Activated CD8-positive, alpha-beta memory T cell treated with anti-CD3 and anti-CD28 coated beads, Interleukin-2, amount 50 U/mL, for 24 hours (primary cell): Measurements from ENCODE around the gene TTLL5.
"Not testable (repeated sequence)": the region's sequence is repeated elsewhere in the genome, so short reads cannot be mapped to it uniquely, and the experiment has no call there.

Source experiments
- DNase-seq: peaks from one replicate; pipeline ENCODE4 v3.0.0-alpha.2; 2020; ENCODE audit errors: extremely low read depth

The TTLL5 gene

GRCh38 chr14:75907756-75908359, 246.8 kb downstream of the TTLL5 start:
- DNase-seq, result no peak

DNA sequence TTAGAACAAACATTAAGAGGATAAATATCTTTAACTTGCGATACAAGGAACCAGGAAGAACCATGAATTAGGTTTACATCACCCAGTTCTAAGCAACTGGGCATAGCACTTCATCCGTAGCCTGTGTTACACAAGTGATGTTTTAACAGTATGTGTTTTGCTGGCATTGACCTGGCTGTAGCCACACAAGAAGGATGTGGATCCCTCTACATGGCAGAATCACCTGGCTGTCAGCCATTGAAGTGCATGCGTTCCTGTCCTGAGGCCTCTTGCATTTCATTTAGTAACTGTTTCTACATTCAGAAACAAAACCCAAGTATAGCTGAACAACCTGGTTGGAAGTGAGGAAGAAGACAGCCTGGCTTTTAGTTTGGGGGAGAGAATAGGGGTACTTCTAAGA, 248.6 kb downstream of the TTLL5 start:
- no peak for DNase-seq

GRCh38 chr14:75910048-75910447, 249.0 kb downstream of the TTLL5 start:
- no peak for DNase-seq

- DNase-seq, result no peak
Observed at GRCh38 chr14:75911883-75912282, 250.8 kb downstream of the TTLL5 start.

GRCh38 chr14:75913183-75913582, 252.1 kb downstream of the TTLL5 start:
- DNase-seq, result no peak

GRCh38 chr14:75915045-75915444, 254.0 kb downstream of the TTLL5 start:
- no peak for DNase-seq

- no peak for DNase-seq
Observed at GRCh38 chr14:75917322-75917945, 256.4 kb downstream of the TTLL5 start.

- DNase-seq, result no peak
Observed at GRCh38 chr14:75917946-75918335, 256.9 kb downstream of the TTLL5 start.

DNA sequence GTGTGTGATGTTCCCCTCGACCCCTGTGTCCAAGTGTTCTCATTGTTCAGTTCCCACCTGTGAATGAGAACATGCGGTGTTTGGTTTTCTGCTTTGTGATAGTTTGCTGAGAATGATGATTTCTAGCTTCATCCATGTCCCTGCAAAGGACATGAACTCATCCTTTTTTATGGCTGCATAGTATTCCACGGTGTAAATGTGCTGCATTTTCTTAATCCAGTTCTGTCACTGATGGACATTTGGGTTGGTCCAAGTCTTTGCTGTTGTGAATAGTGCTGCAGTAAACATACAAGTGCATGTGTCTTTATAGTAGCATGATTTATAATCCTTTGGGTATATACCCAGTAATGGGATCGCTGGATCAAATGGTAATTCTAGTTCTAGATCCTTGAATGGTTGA, 259.4 kb downstream of the TTLL5 start:
- DNase-seq, result not testable (repeated sequence)

GRCh38 chr14:75925141-75925840, 264.2 kb downstream of the TTLL5 start:
- DNase-seq, result not testable (repeated sequence)

DNA sequence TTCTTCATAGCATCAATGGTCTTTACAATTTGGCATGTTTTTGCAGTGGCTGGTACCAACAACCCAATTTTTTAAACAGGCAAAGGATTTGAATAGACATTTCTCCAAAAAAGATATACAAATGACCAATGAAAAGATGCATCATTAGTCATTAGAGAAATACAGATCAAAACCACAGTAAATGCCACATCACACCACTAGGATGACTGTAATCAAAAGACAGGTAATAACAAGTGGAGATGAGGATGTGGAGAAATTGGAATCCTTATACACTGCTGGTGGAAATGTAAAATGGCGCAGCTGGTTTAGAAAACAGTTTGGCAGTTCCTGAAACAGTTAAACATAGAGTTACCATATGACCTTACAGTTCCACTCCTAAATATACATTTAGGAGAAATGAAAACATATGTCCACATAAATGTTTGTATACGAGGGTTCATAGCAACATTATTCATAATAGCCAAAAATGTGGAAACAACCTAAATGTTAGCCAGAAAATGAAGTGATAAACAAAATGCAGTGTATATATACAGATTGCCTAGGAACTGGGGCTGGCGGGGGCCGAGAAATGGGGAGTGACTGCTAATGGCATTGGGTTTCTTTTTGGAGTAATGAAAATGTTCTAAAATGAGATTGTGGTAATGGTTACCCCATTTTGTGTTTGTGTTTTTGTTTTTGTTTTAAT, 265.5 kb downstream of the TTLL5 start:
- DNase-seq, result no peak

GRCh38 chr14:75927564-75928087, 266.6 kb downstream of the TTLL5 start:
- no peak for DNase-seq

- no peak for DNase-seq
Observed at GRCh38 chr14:75928690-75929181, 267.7 kb downstream of the TTLL5 start.

- DNase-seq, result no peak
Observed at GRCh38 chr14:75933712-75934296, 272.8 kb downstream of the TTLL5 start.

DNA sequence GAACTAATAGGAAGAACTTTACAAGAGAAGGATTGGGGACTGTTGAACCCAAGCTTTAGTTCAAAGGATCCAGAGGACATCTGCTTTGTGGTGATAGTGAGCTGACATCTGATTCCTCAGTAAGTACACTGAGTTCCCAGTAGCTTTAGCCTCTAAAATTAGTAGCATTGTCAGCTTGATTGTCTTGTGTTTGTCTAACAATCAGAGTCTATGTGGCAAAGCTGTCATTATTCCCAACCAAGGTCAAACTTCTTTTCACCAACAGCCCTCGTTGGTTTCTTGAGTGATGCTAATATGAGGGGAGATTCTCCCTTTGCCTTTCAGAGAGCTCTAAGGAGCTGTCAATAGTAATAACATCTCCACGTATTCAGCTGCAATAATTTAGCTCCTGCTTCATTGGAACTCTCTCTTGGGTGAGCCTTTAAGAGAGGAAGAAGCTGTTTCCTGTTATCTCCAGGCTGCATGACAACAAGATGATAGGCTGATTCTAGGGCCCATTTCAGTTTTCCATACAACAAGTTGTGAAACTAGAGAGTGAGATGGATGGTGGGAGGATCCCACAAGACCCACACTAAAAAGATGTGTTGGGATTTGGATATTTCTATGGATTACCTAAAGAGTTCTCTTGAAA, 274.1 kb downstream of the TTLL5 start:
- no peak for DNase-seq

DNA sequence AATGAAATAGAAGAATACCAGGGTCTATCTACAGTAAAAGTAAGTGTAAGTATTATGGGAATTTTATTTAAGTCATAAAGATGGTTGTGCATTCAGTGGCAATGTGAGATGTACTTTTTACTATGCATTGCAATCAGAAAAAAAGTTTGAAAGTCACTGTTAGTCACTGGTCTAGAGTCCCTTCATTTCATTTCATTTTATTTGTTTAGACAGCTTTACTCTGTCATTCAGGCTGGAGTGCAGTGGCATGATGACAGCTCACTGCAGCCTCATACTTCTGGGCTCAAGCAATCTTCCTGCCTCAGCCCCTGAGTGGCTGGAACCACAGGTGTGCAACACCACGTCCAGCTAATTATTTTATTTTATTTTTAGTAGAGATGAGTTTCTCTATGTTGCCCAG, 278.2 kb downstream of the TTLL5 start:
- no peak for DNase-seq

GRCh38 chr14:75941030-75941429, 280.0 kb downstream of the TTLL5 start:
- no peak for DNase-seq

- no peak for DNase-seq
Observed at GRCh38 chr14:75944607-75945241, 283.7 kb downstream of the TTLL5 start.

- DNase-seq, result no peak
Observed at GRCh38 chr14:75946785-75947184, 285.7 kb downstream of the TTLL5 start.

DNA sequence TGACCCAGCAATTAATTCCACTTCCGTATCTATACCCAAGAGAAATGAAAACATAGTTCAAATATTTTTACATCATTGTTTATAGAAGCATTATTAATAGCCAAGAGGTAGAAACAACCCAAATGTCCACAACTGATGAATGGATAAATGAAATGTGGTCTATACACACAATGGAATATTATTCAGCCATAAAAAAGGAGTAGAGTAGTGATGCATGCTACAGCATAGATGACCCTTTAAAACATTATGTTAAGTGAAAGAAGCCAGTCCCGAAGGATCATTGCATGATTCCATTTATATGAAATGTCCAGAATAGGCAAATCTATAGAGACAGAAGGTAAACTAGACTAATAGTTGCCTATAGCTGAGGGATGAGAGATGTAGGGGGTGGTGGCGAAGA, 291.4 kb downstream of the TTLL5 start:
- DNase-seq, result no peak

DNA sequence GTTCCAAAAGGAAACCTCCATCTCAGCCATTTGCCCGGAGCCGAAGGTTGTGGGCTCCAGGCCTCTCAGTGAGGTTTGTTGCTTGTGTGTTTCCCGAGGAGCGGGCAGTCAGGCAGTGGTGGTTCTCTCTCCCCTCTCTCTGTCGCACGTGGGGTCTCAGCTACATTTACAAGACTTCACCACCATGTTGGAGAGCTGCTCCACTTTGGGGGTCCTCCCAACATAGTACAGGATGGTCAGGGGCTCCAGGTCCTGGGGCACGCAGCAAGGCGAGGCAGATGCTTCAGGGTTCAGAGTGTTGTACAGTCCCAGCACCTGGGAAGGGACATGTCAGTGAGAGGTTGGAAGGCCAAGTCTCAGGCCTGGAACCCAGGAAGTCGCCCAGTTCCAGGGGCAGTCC, 298.0 kb downstream of the TTLL5 start:
- DNase-seq, result no peak
